T-helper 17 cell (primary cell): ENCODE data around the gene HNRNPA3. TPM values are rescaled to one million over a fixed set of nuclear protein-coding genes. Genes with fewer than 3 reads are reported as not detected.
A peak's percentile ranks its signal among the peaks of the same experiment; 100 is the strongest.
"Not testable (repeated sequence)": the region's sequence is repeated elsewhere in the genome, so short reads cannot be mapped to it uniquely, and the experiment has no call there.

Experiments
- ATAC-seq: fragments of 150-1000 bp; cut with Tn5 transposase; 2 replicates; pipeline ENCODE4 v1.10.0; 2021; ENCODE audit warnings: mild to moderate bottlenecking, moderate library complexity
- DNase-seq, 3 donors: peaks; one replicate each; pipeline versions ENCODE4 v3.0.0 to v3.0.0-alpha.2; 2020 to 2021
- H3K9me3 ChIP-seq: one replicate; pipeline ENCODE4 v1.7.0; 2013; ENCODE audit warnings: low read length, mild to moderate bottlenecking; ENCODE audit not compliant: control insufficient read depth, poor library complexity, severe bottlenecking
- H3K27ac Mint-ChIP-seq: one replicate; pipeline ENCODE4 v1.8.0; 2022; ENCODE audit warnings: mild to moderate bottlenecking, moderate library complexity, mixed read lengths
- H3K27me3 Mint-ChIP-seq: one replicate; pipeline ENCODE4 v1.8.0; 2022; ENCODE audit warnings: mixed read lengths
- H3K36me3 Mint-ChIP-seq: one replicate; pipeline ENCODE4 v1.8.0; 2022; ENCODE audit warnings: low read depth, mixed read lengths
- H3K4me1 Mint-ChIP-seq: one replicate; pipeline ENCODE4 v1.8.0; 2022; ENCODE audit warnings: mild to moderate bottlenecking, mixed read lengths
- H3K4me3 Mint-ChIP-seq: one replicate; pipeline ENCODE4 v1.8.0; 2022; ENCODE audit warnings: mild to moderate bottlenecking, moderate library complexity, mixed read lengths
- total RNA-seq, 4 donors: library from RNA in 2 of 4; stranded (reverse) in 2 of 4; gene quantifications; one replicate each; pipeline ENCODE4 v1.2.3 and lab custom pipeline; 2022 to 2026

Gene HNRNPA3
- total RNA-seq, 2 donors from 2014 or later = 179 to 183 TPM

DNA sequence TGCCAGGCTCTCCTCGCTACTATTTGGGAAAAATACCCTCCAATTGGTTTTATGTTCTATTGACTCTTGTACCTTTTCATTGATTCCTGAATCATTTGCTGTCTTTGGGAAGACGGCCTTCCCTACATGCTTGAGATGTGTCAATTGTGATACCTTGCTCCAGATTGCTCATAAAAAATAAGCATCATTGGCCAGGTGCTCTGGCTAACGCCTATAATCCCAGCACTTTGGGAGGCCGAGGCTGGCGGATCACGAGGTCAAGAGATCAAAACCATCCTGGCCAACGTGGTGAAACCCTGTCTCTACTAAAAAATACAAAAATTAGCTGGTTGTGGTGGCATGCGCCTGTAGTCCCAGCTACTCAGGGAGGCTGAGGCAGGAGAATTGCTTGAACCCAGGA, 54.4 kb downstream of the HNRNPA3 start:
- H3K27ac Mint-ChIP-seq = peak overlapping the region; percentile 56
- not testable (repeated sequence) for H3K36me3 Mint-ChIP-seq, ATAC-seq, H3K4me3 Mint-ChIP-seq, H3K27me3 Mint-ChIP-seq, DNase-seq, H3K9me3 ChIP-seq
- H3K4me1 Mint-ChIP-seq = peaks cover 23% of the 10 kb centered on the region

DNA sequence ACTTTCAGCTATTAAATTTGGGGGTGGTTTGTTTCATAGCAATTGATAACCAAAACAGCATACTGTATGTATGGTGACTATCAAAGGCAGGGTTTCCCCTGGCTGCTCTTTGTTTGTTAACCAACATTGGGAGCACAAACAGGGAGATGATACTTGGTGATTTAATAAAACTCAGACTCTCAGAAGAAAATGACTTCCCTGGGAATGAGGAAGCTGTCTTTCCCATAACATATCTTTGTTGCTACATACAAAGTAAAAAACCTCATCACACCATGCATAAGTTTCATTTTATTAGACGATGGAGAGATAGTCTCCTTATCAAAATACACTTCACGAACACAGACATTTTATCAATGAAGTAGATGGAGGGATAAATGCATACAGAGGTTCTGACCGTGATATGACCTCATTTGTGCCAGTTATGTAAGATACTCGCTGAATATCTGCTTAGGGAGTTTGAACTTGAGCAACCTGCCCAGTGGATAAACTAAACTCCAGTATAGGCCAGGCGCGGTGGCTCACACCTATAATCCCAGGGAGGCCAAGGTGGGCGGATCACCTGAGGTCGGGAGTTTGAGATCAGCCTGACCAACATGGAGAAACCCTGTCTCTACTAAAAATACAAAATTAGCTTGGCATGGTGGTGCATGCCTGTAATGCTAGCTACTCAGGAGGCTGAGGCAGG, 55.7 kb downstream of the HNRNPA3 start:
- no peaks in the 10 kb centered on the region for H3K36me3 Mint-ChIP-seq
- no peak for DNase-seq
- H3K27ac Mint-ChIP-seq = no peak overlapping the region
- no peak for ATAC-seq
- H3K9me3 ChIP-seq = no peaks in the 10 kb centered on the region
- no peak overlapping the region for H3K4me3 Mint-ChIP-seq
- H3K4me1 Mint-ChIP-seq = peaks cover 17% of the 10 kb centered on the region
- H3K27me3 Mint-ChIP-seq = no peaks in the 10 kb centered on the region

DNA sequence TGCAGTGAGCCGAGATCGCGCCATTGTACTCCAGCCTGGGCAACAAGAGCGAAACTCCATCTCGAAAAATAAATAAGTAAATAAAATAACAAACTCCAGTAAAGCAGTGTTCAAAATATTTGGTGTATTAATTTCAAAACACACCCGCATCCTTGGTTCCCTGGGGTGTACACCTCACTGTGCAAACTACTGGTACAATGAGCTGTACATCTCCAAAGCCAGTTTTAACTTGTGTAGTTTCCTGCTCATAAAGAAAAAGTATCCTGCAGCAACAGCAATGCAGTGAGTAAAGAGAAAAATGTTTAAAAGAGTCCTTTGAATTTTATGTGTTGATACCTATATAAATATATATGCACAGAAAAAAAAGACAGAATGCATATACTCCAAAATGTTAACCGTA, 56.3 kb downstream of the HNRNPA3 start:
- peaks cover 17% of the 10 kb centered on the region for H3K4me1 Mint-ChIP-seq
- H3K27me3 Mint-ChIP-seq = no peaks in the 10 kb centered on the region
- no peaks in the 10 kb centered on the region for H3K9me3 ChIP-seq
- no peaks in the 10 kb centered on the region for H3K36me3 Mint-ChIP-seq
- H3K4me3 Mint-ChIP-seq = no peak overlapping the region
- no peak for ATAC-seq
- no peak for DNase-seq
- H3K27ac Mint-ChIP-seq = no peak overlapping the region

DNA sequence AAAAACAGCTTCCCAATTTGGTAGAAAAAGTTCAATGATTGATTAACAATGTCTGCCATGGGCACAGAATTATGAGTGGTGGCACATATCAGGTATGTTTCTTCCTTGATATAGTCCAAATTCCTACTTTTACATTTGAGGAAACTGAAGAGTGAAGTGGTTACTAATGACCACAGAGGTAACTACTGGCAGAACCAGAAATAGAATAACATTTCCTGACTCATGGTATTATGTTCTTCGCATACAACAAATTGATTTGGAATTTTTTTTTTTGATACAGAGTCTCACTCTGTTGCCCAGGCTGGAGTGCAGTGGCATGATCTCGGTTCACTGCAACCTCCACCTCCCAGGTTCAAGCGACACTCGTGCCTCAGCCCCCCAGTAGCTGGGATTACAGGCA, 57.9 kb downstream of the HNRNPA3 start:
- H3K4me1 Mint-ChIP-seq = peaks cover 14% of the 10 kb centered on the region
- DNase-seq (no peak), ATAC-seq (no peak)

DNA sequence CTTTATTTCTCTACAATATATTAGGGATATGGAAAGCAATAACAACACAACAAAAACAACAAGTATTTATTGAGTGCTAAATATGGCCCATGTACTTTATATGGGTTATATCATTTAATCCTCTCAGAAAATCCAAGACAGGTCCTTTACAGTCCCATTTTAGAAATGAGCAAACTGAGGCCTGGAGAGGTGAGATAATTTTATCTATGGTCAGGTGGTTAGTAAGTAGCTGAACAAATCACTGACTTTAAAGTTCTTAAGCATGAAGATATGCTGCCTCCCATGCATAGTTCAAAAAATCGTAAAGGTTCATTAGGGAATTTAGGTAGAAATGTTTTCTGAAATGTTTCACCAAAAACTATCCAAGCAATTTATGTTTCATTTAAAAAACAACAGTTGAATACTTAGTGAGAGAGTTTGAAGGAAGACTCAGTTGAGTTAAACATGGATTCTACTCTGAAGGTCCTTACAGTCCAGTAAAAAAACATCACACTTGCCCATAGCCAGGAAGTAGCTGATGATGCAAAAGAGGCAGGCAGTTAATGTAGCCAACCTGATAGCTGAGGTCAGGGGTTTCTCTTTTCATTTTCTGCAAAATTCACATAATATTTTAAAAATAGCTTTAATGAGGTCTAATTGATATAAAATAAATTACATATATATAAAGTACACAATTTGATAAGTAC, 59.5 kb downstream of the HNRNPA3 start:
- Mint-ChIP-seq H3K36me3 (no peaks in the 10 kb centered on the region), H3K4me3 (no peak overlapping the region), H3K27ac (no peak overlapping the region), H3K4me1 (peaks cover 3% of the 10 kb centered on the region), H3K27me3 (no peaks in the 10 kb centered on the region)
- ATAC-seq (no peak), DNase-seq (no peak)
- no peaks in the 10 kb centered on the region for H3K9me3 ChIP-seq

More for the DNA sequence above, 57.9 kb downstream of the HNRNPA3 start:
- no peak overlapping the region for H3K4me3 Mint-ChIP-seq
- no peaks in the 10 kb centered on the region for H3K9me3 ChIP-seq
- no peak overlapping the region for H3K27ac Mint-ChIP-seq
- no peaks in the 10 kb centered on the region for H3K27me3 Mint-ChIP-seq
- no peaks in the 10 kb centered on the region for H3K36me3 Mint-ChIP-seq

DNA sequence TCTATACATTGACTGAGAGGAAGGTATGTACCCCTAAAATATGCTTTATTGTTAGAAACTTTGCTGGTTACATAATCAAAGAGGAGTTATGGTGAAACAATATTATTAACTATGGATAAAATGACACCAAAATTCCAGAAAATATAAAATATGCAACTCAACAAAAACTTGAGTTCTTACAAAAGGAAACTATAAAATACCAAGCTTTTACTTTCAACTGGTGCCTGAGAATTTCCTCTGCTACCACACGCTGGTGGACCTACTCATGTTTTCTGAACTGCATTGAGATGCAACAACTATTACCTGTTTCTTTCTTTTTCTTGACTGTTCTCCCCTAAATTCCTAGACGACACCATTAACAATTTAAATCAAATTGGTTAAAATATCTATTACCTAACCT, 60.2 kb downstream of the HNRNPA3 start:
- DNase-seq (no peak), ATAC-seq (no peak)
- no peaks in the 10 kb centered on the region for H3K36me3 Mint-ChIP-seq
- no peaks in the 10 kb centered on the region for H3K4me1 Mint-ChIP-seq
- no peak overlapping the region for H3K27ac Mint-ChIP-seq
- no peaks in the 10 kb centered on the region for H3K9me3 ChIP-seq
- no peaks in the 10 kb centered on the region for H3K27me3 Mint-ChIP-seq
- H3K4me3 Mint-ChIP-seq = no peak overlapping the region

DNA sequence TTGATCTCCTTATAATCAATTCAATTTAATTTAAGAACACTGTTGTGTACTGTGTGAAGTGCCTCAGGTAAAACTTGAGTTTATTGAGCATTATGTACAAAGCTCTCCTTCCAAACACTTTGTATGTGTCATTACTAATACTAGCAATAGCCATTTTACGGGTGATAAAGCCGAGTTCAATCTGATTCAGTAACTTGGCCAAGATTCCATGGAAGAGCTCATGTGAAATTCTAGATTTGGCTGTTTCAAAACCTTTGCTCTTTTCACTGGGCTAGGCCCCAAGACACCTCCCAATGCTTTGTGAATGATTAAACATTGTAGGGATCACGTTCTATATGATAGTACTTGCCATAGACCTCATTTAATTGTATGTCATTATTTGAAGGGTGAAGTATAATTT, 60.8 kb downstream of the HNRNPA3 start:
- no peak for DNase-seq
- Mint-ChIP-seq H3K36me3 (no peaks in the 10 kb centered on the region), H3K27ac (no peak overlapping the region), H3K4me1 (no peaks in the 10 kb centered on the region), H3K27me3 (no peaks in the 10 kb centered on the region), H3K4me3 (no peak overlapping the region)
- H3K9me3 ChIP-seq = no peaks in the 10 kb centered on the region
- no peak for ATAC-seq

Other genes starting within 250 kb of the HNRNPA3 start
- 10 to 100 TPM; 58.0 to 65.5 TPM for gene NFE2L2, start 51.9 kb downstream of the HNRNPA3 start, total RNA-seq
- gene AGPS, start 180.0 kb downstream of the HNRNPA3 start, total RNA-seq = 10 to 100 TPM; 26.2 to 27.7 TPM